ENCODE measurements around the gene VPS52. TPM values are rescaled to one million over a fixed set of nuclear protein-coding genes. Genes with fewer than 3 reads are reported as not detected.
A peak's percentile ranks its signal among the peaks of the same experiment; 100 is the strongest.
"Not testable (repeated sequence)": the region's sequence is repeated elsewhere in the genome, so short reads cannot be mapped to it uniquely, and the experiment has no call there.

The VPS52 gene
- total RNA-seq, 1 donor from 2014 or later = 33.7 TPM

GRCh38 chr6:33249732-33250630 is 21.7 kb downstream of the VPS52 start:
- peak; percentile 50 for DNase-seq

DNA sequence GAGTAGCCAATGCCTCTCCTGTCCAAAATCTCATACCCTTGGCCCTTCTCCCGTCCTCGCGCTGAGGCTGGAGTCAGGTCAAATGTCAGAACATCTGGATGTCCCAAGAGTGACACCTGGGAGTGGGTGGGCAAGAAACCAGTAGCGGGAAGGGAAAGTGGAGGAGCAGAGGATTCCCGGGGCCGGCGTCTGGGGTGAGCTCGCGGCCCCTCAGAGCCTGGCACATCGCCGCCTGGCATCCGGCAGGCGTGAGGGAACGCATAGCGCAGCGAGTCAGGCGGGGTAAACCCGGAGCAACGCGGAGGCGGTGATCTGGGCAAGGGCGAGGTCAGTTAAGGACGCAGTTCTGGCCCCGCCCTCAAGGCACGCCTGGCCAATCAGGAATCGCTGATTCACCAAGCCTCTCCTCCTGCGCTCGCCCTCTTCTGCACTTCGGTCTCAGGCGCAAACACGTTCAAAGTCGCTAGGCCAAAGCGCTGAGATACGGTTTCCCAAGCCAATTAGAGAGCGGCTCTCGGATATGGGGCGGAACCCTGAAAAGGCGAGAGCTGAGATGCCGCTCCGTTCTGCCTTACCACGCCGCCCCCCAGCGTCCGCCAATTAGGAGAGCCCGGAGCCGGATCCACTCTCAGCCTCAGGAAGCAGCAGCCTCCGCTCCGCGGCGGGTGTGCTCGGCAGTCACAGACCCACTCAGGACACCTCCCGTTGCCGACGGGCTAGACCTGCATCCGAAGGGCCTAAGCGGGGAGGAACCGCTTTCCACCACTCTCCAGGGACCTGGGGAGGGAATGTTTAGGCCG is 22.5 kb downstream of the VPS52 start:
- peak; percentile 99 for DNase-seq

DNA sequence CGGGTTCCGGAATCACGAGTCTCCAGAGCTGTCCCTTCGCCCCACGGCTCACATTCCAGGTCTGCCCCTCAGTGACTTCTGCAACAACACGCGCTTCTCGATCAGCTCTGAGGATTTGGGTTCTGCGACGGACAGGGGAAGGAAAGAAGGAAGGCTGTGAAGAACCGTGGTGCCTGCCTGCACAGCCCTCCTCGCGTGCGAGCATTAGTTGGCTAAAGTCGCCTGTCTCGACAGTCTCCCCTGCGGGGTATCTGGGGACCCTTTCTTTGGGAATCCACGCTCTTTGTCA is 23.1 kb downstream of the VPS52 start:
- no peak for DNase-seq

- DNase-seq = peak; percentile 92
Measured at GRCh38 chr6:33247977-33248642, 23.6 kb downstream of the VPS52 start.

DNA sequence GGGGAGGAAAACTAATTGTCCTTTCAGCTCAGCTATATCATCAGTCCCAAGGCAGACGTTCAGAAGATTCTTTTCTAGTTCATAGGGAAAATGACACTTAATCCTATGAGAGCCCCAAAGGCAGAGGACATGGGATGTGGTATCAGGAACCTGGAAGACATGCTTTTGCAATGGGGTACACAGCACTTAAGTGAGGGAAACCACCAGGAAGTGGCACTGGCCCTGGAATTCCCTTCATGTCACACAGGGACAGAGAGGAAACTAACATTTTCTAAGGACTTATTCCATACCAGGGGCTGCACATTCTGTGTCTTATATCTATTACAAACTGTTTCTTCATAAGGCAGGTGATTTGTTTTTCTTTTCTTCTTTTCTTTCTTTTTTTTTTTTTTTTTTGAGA is 28.2 kb downstream of the VPS52 start:
- no peak for DNase-seq

GRCh38 chr6:33241968-33242367 is 29.7 kb downstream of the VPS52 start:
- no peak for DNase-seq

GRCh38 chr6:33237741-33238140 is 33.9 kb downstream of the VPS52 start:
- DNase-seq = no peak

- no peak for DNase-seq
Measured at GRCh38 chr6:33236852-33237251, 34.8 kb downstream of the VPS52 start.

- no peak for DNase-seq
Measured at GRCh38 chr6:33236328-33236727, 35.3 kb downstream of the VPS52 start.

DNA sequence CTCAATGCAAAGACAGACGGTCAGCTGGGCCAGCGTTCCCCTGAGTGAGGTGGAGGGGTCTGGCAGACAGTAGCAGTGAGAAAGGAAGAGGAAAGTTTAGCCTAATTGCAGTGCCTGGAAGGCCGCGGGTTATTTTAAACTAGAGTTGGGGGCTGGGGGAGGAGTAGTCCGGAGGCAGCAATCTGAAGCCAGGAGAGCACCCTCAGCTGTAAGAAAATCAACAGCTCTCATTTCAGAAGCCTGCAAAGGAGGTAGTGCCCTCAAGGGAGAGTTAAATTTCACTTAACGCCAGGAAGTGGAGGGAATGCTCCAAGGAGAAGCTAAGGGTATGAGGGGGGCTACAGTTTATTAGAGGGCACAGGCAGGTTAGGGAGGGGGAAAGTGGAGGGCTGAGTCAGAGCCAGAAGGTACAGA is 36.4 kb downstream of the VPS52 start:
- no peak for DNase-seq

DNA sequence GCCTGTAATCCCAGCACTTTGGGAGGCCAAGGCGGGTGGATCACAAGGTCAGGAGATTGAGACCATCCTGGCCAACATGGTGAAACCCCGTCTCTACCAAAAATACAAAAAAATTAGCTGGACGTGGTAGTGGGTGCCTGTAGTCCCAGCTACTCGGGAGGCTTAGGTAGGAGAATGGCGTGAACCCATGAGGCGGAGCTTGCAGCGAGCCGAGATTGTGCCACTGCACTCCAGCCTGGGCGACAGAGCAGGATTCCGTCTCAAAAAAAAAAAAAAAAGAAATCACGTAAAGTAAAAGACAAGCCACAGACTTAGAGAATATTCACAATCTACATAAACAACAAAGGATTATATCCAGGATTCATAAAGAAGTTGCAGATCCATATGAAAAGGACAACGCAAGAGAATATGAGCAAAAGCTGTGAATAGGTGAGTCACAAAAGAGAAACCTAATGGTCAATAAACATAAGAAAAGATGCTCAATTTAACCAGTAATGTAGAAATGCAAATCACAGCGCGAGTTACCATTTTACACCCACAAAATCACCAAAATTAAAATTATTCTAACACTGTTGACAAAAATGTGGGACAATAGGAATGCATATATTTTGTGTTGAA is 45.1 kb downstream of the VPS52 start:
- DNase-seq = not testable (repeated sequence)

DNA sequence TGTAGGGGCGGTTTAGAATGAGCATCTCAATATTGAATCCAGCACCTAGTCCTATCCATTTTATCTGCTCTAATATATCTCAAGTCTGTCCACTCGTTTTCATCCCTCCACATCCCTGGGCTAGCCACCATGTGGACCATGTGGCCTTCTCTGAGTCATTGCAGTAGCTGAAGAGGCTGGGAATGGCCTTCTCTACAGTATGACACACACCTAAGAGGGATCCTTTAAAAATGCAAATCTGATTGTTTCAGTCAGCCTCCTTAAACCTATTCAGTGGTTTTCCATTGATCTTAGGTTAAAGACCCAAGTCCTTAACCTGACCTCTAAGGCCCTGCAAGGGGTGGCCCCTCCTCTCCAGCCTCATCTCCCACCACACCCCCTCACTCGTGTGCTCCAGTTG is 54.0 kb downstream of the VPS52 start:
- no peak for DNase-seq

DNA sequence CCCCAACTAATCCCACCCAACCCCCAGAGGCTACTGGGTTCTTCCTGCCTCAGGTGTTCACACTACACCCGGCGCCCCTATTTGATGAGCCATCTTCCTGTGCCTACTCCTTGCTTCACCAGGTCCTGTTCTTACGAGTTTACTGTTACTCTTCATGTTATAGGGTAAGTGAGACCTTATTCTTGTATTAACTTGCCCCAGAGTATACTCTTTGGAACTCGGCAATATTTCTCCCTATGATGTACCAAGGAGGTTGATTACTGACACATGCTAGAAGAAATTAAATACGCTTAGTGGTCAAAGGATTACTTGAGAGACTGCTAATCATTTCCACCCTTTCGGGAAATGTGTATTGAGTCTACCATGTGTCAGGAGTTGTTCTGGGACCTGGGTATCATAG is 54.4 kb downstream of the VPS52 start:
- no peak for DNase-seq

- no peak for DNase-seq
Measured at GRCh38 chr6:33216117-33216649, 55.5 kb downstream of the VPS52 start.

DNA sequence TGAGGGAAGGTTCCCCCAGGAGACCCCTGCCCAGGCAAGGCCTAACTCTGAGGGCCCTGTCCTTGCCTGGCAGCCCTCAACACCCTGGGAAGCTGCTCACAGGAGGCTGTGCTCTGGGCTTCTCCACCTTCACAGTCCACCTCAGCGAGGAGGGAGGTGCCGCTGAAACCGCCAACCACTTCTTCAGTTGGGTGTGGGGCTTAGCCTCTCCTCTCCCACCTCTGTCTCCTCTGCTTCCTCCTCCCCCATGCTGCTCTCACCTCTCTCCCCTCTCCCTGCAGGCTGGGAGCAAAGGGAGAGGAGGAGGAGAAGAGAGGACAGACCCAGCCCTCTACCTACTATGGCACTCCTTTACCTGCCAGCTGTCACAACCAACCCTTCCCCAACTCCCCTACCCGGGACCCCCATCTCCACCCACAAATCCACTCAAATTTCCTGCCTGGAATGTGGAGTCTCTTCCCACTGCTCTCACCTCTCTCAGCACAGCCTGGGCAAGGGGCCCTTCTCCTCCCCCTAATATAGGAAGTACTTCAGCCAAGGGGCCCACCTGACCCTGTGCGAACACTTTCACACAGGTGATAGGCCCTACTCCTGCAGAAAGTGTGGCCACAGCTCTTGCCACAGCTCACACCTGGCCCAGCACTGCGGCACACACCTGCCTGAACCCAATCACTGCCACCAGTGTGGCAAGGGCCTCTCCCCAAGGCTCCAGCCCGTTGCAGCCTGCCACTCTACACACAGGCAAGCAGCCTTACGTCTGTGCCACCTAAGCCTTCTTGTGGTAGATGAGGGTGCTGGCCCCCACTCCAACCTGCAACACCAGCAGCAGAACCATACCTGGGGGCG is 56.2 kb downstream of the VPS52 start:
- DNase-seq = no peak

- DNase-seq = no peak
Measured at GRCh38 chr6:33213989-33214335, 57.7 kb downstream of the VPS52 start.

GRCh38 chr6:33213166-33213988 is 58.3 kb downstream of the VPS52 start:
- DNase-seq = no peak

GRCh38 chr6:33212857-33213165 is 58.9 kb downstream of the VPS52 start:
- no peak for DNase-seq

DNA sequence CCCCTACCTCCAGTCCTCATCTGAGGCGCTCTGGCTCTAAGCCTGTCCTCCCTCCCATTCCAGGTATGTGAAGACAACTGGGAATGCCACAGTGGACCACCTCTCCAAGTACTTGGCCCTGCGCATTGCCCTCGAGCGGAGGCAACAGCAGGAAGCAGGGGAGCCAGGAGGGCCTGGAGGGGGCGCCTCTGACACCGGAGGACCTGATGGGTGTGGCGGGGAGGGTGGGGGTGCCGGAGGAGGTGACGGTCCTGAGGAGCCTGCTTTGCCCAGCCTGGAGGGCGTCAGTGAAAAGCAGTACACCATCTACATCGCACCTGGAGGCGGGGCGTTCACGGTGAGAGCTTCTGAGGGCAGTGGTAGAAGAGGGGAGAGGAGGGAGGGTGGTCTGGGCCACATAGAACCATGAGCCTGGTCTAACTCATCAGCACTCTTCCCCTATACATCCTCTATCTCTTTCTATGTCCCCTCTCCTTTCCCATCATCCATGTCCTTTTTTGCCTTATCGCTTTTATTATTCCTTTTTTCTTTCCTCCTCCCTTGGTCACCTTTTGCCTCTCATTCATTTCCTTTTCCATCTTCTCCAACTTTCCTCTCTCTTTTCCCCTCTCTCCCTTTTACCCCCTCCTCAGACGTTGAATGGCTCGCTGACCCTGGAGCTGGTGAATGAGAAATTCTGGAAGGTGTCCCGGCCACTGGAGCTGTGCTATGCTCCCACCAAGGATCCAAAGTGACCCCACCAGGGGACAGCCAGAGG is 59.8 kb downstream of the VPS52 start:
- no peak for DNase-seq

DNA sequence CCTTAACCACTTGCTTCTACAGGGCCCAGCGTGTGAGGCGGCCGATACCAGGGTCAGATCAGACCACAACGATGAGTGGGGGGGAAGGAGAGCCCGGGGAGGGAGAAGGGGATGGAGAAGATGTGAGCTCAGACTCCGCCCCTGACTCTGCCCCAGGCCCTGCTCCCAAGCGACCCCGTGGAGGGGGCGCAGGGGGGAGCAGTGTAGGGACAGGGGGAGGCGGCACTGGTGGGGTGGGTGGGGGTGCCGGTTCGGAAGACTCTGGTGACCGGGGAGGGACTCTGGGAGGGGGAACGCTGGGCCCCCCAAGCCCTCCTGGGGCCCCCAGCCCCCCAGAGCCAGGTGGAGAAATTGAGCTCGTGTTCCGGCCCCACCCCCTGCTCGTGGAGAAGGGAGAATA is 60.5 kb downstream of the VPS52 start:
- no peak for DNase-seq
